Stimulated activated CD4-positive, alpha-beta T cell treated with anti-CD3 and anti-CD28 coated beads, Interleukin-15, amount 100 ng/mL, for 24 hours (primary cell): ENCODE measurements around the gene PJA1.

Source experiments
- DNase-seq: peaks from one replicate; pipeline ENCODE4 v3.0.0-alpha.2; 2020

Gene PJA1

DNA sequence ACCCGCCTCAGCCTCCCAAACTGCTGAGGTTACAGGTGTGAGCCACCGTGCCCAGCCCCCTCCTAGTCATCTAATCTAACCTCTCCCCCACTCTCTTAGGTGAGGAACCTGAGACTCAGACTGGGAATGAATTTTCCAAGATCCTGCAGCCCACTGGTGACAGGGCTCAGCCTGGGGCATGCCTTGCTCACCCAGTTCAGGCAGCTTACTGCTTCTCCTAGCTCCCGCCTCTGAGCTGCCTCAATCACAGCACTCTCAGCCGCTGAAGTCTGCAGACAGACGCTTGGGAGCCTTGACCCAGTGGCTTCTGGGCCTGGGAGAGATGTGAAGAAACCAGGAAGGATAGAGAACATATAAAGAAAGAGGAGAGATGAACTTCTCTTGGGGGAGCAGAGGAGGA is 24.4 kb downstream of the PJA1 start:
- no peak for DNase-seq

DNA sequence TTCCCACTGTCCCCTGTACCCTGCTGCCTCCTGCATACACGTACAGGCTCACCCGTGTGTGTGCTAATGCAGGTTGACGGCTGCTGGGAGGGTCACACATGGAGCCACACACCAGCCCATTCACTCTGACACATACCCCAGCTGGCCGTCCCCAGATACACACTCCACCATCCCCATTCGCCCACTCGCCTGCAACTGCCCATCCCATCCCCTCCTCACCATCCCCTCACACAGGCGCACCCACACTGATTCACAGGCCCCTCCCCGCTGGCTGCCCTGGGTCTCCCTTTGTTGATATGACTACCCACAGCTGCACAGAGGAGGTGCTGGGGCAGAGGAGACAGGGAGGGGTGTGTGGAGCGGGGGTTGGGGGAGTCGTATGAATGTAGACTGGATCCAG is 25.7 kb downstream of the PJA1 start:
- DNase-seq, result no peak

DNA sequence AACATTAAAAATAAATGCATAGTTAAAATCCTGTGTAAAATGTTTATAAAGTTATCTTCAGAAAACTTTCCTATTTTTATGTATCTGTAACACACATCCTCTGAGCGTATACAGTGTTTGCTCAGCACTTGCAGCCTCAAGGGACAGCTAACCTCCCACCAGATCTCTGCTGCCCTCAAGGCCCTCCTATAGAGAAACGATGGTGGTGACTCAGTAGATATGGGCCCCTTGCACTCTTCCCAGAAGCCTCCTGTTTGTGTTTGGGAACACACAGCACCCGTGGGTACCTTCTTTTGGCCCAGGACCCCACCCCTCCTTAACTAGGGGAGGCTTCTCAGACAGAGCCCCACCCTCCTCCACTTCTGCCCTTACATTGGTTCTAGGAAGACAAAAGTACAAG is 26.7 kb downstream of the PJA1 start:
- no peak for DNase-seq

DNA sequence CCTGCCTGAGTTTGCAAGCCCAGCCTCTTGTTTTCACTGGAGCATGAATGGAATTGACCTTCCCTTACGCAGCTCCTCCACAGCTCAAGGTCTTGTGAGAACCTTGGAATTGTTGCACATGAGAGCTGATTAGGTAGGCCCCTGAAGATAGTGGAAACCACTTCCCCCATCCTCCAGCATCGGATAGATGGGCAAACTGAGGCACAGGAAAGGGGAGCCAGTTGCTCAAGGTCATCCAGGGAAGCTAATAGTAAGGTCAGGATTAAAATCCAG is 27.2 kb downstream of the PJA1 start:
- DNase-seq, result no peak

DNA sequence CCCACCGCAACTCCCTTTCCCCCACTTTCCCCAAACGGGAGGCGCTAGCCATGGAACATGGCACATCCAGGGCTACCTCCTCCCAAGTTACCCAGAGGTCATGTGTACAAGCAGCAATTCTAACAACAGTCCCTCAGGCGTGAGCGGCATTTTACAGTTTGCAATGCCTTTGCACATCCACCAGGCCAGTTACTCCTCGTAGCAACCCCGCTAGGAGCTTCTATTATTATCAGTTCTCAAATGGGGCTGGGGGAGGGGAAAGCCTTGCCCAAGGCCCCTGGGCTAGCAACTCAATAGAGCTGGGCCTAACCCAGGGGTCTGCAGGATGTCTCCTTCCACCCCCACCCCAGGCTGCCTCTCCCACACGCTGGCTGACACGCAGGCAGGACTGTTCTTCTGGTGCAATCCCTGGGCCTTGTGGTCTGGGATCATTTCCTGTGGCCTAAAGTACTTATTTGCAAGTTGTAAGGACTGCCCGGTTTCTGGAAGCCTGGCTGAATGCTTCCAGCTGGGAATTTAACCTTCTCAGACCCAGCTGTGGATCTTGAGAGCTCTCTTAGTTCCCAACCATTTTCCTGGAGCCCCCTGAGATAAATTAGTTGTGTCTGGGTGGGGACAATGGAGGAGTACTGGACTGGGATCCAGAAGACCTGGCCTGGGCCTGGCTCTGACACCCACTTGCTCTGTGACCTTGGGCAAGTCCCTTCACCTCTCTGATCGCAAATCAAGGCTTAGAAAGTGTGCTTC is 27.7 kb downstream of the PJA1 start:
- DNase-seq, result no peak

DNA sequence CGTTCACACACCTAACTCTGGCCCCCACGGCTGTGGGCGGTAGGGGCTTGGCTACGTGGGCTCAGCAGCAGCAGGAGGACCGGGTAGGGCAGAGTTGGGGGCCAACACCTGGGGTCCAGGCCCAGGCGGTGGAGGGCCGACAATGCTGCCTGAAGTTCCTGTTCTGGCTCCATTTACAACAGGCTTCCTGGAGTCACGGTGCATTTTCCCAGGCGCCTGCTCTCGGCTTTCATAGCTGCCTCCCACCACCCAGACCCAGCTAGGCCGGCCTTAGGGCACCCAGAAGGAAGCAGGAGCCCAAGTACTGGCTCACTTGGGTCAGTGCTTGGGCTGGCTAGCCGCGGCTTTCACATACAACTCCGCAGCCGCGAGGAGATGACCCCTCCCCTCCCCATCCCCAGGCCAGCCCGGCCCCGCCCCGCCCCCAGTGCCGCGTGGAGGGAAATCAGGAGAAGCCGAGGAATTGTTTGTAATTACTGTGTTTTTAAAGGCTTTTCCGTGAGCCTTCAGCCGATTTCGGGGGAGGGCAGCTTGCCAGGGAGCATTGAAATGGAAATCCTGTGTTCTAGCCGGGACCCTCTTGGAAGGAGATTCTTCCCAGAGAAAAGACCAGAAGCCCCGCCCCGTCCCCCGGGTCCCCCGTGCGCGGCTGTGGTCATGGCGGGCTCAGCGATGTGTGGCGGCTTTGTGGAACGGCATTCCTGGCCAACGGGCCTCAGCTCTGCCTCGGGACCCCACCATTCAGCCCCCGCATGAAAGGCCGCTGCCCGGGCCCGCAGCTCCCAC is 28.5 kb downstream of the PJA1 start:
- DNase-seq, result no peak

DNA sequence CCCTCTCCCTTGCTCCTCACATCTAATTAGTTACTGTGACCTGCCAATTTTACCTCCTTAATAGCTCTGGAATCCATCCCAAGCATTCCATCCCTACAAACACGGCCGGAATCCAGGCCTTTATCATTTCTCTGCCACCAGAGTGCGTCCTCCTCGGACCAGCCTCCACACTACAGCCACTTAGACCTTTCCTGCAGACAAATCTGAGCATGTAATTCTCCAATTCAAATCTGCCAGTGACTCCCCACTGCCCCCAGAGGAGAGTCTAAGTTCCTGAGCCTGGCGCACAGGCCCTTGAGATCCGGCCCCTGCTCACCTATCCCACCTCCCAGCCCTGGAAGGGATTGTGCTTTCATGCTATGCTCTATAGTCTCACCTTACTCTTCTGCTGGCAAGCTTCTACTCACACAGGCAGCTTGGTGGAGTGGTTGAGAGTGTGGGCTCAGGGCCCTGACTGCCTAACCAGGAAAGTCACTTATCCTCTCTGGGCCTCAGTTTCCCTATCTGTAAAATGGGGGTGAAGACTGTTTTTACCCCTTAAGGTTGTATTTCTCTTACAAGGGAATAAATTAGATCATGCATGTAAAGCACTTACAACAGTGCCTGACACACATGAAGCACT is 31.2 kb downstream of the PJA1 start:
- DNase-seq, result no peak

DNA sequence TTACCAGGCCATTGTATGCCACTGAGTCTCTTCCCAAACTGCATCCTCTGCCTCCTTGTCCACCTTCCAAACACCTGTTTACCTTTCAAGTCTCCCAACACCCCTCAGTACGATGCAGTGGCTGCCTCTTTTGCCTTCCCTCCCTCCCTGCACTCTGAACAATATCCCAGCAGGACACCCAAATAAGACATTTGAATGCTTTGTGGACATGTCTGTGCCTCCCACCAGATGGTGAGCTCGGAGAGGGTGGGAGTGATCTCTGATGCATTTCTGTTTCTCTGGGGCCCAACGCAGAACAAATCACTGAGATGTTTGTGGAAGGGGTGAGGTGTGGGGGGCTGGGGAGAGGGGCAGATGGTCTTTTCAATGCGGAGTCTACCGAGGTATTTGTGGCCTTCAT is 33.4 kb downstream of the PJA1 start:
- DNase-seq, result no peak

- DNase-seq, result no peak
These were observed 34.8 kb downstream of the PJA1 start for GRCh38 chrX:69130439-69130838.

GRCh38 chrX:69128588-69128987 is 36.7 kb downstream of the PJA1 start:
- no peak for DNase-seq

GRCh38 chrX:69127466-69127865 is 37.8 kb downstream of the PJA1 start:
- no peak for DNase-seq

GRCh38 chrX:69126642-69127041 is 38.6 kb downstream of the PJA1 start:
- no peak for DNase-seq

- no peak for DNase-seq
These were observed 40.2 kb downstream of the PJA1 start for GRCh38 chrX:69125094-69125493.

DNA sequence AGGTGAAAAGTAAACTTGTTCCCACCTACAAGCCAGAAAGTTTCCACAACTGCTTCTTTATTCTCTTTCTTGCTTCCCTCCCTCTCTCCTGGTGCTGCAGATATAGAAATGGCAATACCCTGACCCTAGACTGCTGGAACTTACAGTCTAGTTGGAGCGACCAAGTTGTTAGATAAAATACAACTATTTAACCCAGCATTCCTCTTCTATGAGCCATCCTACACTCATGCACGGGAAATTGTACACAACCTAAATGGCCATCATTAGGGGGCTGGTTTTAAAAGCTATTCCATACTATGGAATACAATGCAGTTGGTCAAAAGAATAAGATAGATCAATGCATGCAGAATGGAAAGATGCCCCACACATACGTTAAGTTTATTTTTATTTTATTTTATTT is 41.1 kb downstream of the PJA1 start:
- DNase-seq, result no peak

GRCh38 chrX:69123481-69123880 is 41.8 kb downstream of the PJA1 start:
- no peak for DNase-seq

DNA sequence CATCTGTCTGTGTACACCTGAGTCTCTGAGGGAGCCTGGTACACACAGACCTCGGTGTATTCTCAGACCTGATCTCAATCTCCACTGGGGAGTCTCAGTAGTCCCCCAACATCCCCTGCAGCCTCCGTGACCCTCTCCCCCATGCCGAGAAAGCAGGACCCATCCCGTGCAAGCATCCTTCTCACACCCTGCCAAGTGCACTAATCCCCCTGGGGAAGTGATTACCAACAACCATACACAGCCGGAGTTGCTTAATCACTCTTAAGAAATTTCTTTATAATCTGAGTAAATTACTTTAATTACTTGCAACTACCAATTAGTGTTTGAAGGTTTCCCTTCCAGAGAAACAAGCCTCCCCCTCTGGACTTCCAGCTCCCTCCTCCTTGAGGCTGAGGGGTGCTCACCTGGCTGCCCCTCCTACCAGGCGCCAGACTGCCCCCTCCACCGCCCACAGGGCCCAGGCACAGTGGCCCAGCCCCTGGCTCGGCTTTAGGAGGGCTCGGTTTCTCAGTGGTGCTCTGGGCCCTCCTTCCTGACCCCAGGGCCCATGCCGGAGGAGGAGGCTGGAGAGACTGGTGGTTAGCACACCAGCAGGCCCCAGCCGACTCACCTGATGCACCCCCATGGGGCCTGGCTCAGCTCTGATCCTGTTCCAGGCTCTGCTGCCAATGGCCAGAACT is 43.8 kb downstream of the PJA1 start:
- no peak for DNase-seq

DNA sequence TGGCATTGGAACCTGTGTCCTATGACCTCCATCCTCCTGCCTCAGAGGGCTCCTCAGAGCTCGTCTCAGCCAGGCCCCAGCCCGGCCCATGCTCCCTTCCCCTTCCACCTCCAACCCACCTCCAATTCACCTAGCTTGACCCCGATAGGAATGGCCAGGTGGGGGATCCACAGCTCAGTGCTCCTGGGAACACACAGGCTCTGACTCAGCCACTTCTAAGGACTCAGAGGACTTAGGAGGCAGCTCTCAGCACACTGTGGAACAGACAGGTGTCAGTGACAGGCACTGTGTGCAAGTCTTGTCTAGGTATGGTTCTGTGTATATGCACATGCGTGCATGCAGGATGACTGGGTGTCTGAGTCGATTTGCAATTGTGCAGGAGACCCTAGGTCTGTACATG is 44.8 kb downstream of the PJA1 start:
- DNase-seq, result no peak

GRCh38 chrX:69119122-69119521 is 46.1 kb downstream of the PJA1 start:
- DNase-seq, result no peak

- DNase-seq, result no peak
These were observed 47.3 kb downstream of the PJA1 start for GRCh38 chrX:69117876-69118526.

DNA sequence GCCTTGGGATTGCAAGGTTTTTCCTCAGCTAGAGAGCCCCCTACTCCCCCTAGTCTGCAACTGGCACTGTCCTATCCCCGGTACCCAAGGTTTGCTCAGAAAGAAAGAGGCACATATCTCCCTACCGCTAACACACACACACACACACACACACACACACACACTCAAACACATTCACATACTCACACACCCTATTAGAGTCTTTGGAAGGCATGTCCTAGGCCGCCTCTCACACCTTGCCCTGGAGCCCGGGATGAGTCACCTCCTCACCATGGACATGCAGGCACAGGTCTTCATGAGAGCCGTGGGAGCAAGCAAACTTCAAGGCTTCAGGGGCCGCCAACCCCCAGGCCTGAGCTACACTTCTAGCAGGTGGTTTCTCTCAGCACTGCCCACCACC is 49.2 kb downstream of the PJA1 start:
- no peak for DNase-seq

DNA sequence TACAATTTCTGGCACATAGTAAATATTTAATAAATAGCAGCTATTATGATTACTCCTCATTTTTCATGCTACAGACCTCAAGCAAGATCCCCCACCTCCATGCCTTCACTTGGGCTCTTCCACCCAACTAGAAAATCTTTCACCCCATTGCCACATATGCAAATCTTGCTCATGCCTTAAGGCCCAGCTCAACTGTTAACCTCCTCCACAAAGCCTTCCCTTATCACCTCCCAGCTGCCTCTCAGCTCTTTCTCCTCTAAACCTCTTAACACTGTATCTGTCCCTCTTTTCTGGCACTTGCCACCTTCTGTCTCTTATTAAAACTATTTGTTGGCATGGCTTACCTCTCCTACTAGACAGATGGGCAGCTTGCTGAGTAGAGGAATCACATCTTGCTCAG is 51.5 kb downstream of the PJA1 start:
- no peak for DNase-seq
